Measurements from ENCODE around the gene ADAM19. TPM values are rescaled to one million over a fixed set of nuclear protein-coding genes. Genes with fewer than 3 reads are reported as not detected.

The ADAM19 gene
- total and polyA plus RNA-seq, 9 donors, result 1.6 to 11.6 (median 3.0) TPM

DNA sequence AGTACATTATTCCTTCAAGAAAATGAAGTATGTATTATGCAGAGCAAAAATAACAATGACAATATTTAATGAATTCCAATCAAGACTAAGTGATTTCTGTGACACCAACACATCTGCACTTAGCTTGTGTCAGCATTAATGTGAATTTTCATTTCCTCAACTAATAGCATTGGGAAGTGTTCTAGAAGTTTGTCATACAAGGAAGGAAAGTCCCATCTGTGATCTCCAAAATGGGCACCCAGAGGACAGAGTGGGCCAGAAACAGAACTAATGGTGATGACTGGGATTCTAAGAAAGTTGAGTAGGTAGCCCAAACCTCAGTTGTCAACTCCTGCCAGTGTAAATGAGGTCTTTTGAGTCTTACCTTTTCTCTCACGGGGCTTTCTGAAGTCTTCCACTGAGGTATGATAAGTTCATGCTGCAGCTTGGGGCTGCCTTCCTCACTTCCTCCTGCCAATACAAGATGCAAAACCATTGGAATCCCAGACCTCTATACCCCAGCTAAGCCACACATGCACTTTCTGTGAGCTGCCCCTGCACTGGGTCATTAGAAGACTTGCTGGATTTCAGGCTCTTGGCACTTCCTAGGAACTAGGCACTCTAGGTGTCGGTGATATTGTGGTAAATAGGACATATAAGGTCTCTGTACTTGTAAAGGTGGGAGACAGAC is 4.9 kb downstream of the ADAM19 start:
- H3K4me3 ChIP-seq, result no peak overlapping the region
- intact Hi-C loops (cut with DNase I), result loop anchor here in 1 of 4 donors (10.0 kb wide), 1 partner anchor 56 kb away; no protein-coding TSS in a partner anchor
- 94 to 100% (median 97%) methylated on average over 2 of the region's 2 CpGs for WGBS, 3 donors
- H3K27me3 ChIP-seq, result no peaks in the 10 kb centered on the region
- no peaks in the 10 kb centered on the region for H3K9me3 ChIP-seq
- no peaks in the 10 kb centered on the region for H3K36me3 ChIP-seq
- peaks cover 9% of the 10 kb centered on the region for H3K4me1 ChIP-seq (ENCODE audit: insufficient read depth)
- no peak overlapping the region for H3K27ac ChIP-seq
- DNase-seq, result no peak
- TF ChIP-seq EP300 (IDR thresholded peaks at IDR 0.05), result no peak
- TF ChIP-seq, protein P1, sequence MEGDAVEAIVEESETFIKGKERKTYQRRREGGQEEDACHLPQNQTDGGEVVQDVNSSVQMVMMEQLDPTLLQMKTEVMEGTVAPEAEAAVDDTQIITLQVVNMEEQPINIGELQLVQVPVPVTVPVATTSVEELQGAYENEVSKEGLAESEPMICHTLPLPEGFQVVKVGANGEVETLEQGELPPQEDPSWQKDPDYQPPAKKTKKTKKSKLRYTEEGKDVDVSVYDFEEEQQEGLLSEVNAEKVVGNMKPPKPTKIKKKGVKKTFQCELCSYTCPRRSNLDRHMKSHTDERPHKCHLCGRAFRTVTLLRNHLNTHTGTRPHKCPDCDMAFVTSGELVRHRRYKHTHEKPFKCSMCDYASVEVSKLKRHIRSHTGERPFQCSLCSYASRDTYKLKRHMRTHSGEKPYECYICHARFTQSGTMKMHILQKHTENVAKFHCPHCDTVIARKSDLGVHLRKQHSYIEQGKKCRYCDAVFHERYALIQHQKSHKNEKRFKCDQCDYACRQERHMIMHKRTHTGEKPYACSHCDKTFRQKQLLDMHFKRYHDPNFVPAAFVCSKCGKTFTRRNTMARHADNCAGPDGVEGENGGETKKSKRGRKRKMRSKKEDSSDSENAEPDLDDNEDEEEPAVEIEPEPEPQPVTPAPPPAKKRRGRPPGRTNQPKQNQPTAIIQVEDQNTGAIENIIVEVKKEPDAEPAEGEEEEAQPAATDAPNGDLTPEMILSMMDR (IDR thresholded peaks at IDR 0.05), result no peak
- no peak for TF ChIP-seq POLR2A (IDR thresholded peaks at IDR 0.05)

DNA sequence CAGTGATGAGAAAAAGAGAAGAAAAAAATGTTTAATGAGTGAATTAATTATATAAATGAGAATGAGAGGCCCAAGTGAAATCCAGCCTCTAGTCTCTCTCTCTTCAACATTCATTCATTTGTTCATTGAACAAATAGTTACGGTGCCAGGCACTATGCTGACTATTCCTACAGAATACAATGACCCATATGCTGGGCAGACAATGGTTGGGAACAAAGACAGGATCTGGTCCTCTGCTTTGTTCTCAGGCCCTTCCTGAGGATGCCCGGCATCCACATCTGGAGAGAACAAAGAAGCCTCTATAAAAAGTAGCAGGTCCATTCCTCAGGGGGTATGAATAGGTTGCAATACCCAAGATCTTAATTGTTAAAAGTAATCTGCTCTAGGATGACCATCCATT is 6.9 kb downstream of the ADAM19 start:
- Histone ChIP-seq H3K27me3 (no peaks in the 10 kb centered on the region), H3K4me3 (no peak overlapping the region), H3K9me3 (no peaks in the 10 kb centered on the region), H3K36me3 (no peaks in the 10 kb centered on the region), H3K4me1 (ENCODE audit: insufficient read depth) (no peaks in the 10 kb centered on the region), H3K27ac (no peak overlapping the region)
- intact Hi-C loops (cut with DNase I), result no loop called here
- 83 to 91% (median 89%) methylated on average over 2 of the region's 2 CpGs for whole genome bisulfite sequencing, 3 donors
- TF ChIP-seq EP300 (IDR thresholded peaks at IDR 0.05) (no peak), POLR2A (IDR thresholded peaks at IDR 0.05) (no peak)
- DNase-seq, result no peak

DNA sequence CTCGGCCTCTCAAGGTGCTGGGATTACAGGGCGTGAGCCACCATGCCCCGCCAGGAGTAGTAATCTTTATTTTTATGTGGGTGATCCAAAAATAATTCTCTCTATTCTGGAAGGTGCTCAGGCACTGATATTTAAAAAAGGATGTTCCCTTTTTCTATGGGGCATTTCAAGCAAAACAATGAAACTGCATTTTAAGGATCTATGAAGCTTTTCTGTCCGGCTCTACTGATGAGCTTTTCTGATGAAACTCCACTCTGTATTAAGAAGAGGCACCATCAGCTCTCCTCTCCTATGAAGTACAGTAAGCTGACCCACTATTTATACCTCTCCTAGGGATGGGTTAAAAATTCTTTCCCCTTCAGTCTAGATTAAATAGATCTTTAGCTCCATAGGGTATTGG is 7.4 kb downstream of the ADAM19 start:
- Histone ChIP-seq H3K9me3 (no peaks in the 10 kb centered on the region), H3K36me3 (no peaks in the 10 kb centered on the region), H3K4me3 (no peak overlapping the region), H3K27ac (no peak overlapping the region), H3K4me1 (ENCODE audit: insufficient read depth) (peaks cover 5% of the 10 kb centered on the region), H3K27me3 (no peaks in the 10 kb centered on the region)
- DNase-seq, result no peak
- TF ChIP-seq POLR2A (IDR thresholded peaks at IDR 0.05), result no peak
- TF ChIP-seq, protein P1 (IDR thresholded peaks at IDR 0.05), result no peak
- no peak for TF ChIP-seq EP300 (IDR thresholded peaks at IDR 0.05)
- intact Hi-C loops (cut with DNase I), result no loop called here
- 90 to 96% (median 91%) methylated on average over 4 of the region's 4 CpGs for whole genome bisulfite sequencing, 3 donors

DNA sequence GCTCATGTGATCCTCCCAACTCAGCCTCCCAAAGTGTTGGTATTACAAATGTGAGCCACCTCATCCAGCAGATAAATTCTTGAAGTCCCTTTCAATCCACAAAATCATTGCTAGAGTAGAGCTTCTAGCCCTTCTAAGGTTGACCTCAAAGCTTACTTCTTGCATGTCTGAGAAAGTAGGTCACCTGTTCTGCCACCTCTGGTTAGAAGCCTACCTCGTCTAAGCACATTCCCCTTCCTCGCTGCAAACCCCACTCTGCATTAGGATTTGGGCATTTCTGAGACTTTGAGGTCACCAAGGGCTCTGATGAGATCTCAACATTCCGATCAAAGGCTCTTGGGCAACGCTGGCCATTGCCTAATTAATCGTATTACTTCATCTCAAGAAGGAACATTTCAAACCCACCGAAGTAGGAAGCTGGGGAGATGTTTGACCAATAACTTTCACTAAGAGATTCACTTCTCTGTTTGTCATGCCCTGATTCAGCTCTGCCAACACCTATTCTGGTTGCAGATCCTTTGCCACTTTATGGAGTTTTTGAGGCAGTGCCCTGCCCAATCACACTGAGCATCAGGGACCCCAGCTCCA is 8.6 kb downstream of the ADAM19 start:
- WGBS, 3 donors, result 87 to 94% (median 91%) methylated on average over 6 of the region's 6 CpGs
- no peak for DNase-seq
- Histone ChIP-seq H3K9me3 (no peaks in the 10 kb centered on the region), H3K4me3 (no peak overlapping the region), H3K4me1 (ENCODE audit: insufficient read depth) (peaks cover 9% of the 10 kb centered on the region), H3K27ac (no peak overlapping the region), H3K27me3 (no peaks in the 10 kb centered on the region), H3K36me3 (no peaks in the 10 kb centered on the region)
- TF ChIP-seq POLR2A (IDR thresholded peaks at IDR 0.05) (no peak), EP300 (IDR thresholded peaks at IDR 0.05) (no peak)
- TF ChIP-seq, protein P1 (IDR thresholded peaks at IDR 0.05), result no peak
- intact Hi-C loops (cut with DNase I), result no loop called here

Measured in ovary (tissue), 9 donors.